SK-N-MC (cell line): ENCODE measurements around the gene HIKESHI.

ENCODE experiments used
- EZH2 ChIP-seq: fragments of 200-600 bp; sonication (generic); IDR thresholded peaks from one replicate; pipeline ENCODE4 v1.6.1; 2017; ENCODE audit warnings: antibody characterized with exemption
- FOXP2 ChIP-seq: optimal IDR thresholded peaks from 2 replicates; pipeline ENCODE3; 2011; ENCODE audit warnings: mild to moderate bottlenecking, moderate library complexity; ENCODE audit not compliant: insufficient read depth; ENCODE audit errors: extremely low read length, control extremely low read depth
- POLR2AphosphoS5 ChIP-seq: IDR thresholded peaks from 2 replicates; pipeline ENCODE4 v1.6.1; 2012; ENCODE audit warnings: mild to moderate bottlenecking, low read depth, low read length, borderline replicate concordance

- TF ChIP-seq EZH2 = no peak
- no peak for TF ChIP-seq FOXP2
- no peak for TF ChIP-seq POLR2AphosphoS5
Measured at GRCh38 chr11:86346513-86346912, 44.5 kb downstream of the HIKESHI start.
